Panc1 (cell line): ENCODE results near the gene SH3PXD2A. TPM values are rescaled to one million over a fixed set of nuclear protein-coding genes. Genes with fewer than 3 reads are reported as not detected.

Experiments used
- ATAC-seq: fragments of 200-7000 bp; cut with Tn5 transposase; 2 replicates; pipeline ENCODE4 v1.9.1; 2020; ENCODE audit warnings: mild to moderate bottlenecking, moderate library complexity
- BruUV-seq: library from RNA; stranded (reverse); fragments of 400-500 nt; replicated peaks from 2 replicates; lab custom pipeline; 2021; lab: Mats Ljungman, UMichigan
- CTCF ChIA-PET: fragments of 300-600 bp; sonication (Branson Sonifier 250); formaldehyde crosslinking; loops from one replicate; lab custom pipeline; 2022; ENCODE audit warnings: antibody characterized with exemption; lab: Charles Lee
- POLR2A ChIA-PET: fragments of 300-600 bp; sonication (Branson Sonifier 250); formaldehyde crosslinking; loops from one replicate; lab custom pipeline; 2022; ENCODE audit warnings: antibody characterized with exemption; lab: Charles Lee
- DNase-seq: peaks from one replicate; pipeline ENCODE4 v3.0.0-alpha.2; 2010; ENCODE audit warnings: low read depth, low spot score
- H3K27ac ChIP-seq: 2 replicates; pipeline ENCODE4 v1.5.1; 2011; ENCODE audit warnings: mild to moderate bottlenecking, low read length, inconsistent platforms
- H3K27me3 ChIP-seq: fragments of 200-500 bp; sonication (Bioruptor generic); 2 replicates; pipeline ENCODE4 v1.6.0; 2014; ENCODE audit warnings: low read length, inconsistent platforms; ENCODE audit not compliant: control insufficient read depth, insufficient read depth
- H3K36me3 ChIP-seq: fragments of 200-500 bp; sonication (Bioruptor generic); 2 replicates; pipeline ENCODE4 v1.5.1; 2014; ENCODE audit warnings: inconsistent platforms, mild to moderate bottlenecking, low read length, moderate library complexity; ENCODE audit not compliant: control insufficient read depth, insufficient read depth
- H3K4me1 ChIP-seq: 2 replicates; pipeline ENCODE4 v1.5.1; 2011; ENCODE audit warnings: inconsistent platforms, mild to moderate bottlenecking, low read length, moderate library complexity; ENCODE audit not compliant: control insufficient read depth, insufficient read depth
- H3K4me3 ChIP-seq, 2 experiments: 2 replicates each; pipeline ENCODE4 v1.5.1; 2011 to 2012; ENCODE audit warnings: low read depth in 2 of 2, low read length in 2 of 2, mild to moderate bottlenecking in 2 of 2, inconsistent platforms in 1 of 2, moderate library complexity in 1 of 2
- H3K9me3 ChIP-seq: fragments of 200-500 bp; sonication (Bioruptor generic); 2 replicates; pipeline ENCODE4 v1.5.1; 2014; ENCODE audit warnings: low read depth, mild to moderate bottlenecking, inconsistent platforms, low read length, moderate library complexity; ENCODE audit not compliant: control insufficient read depth, insufficient read depth
- CTCF ChIP-seq: fragments of 450-650 bp; IDR thresholded peaks from 2 replicates; pipeline ENCODE4 v1.5.1; 2017; ENCODE audit warnings: mild to moderate bottlenecking
- POLR2AphosphoS5 ChIP-seq: IDR thresholded peaks from 2 replicates; pipeline ENCODE4 v1.6.1; 2012; ENCODE audit warnings: mild to moderate bottlenecking, low read depth, low read length, moderate library complexity
- REST ChIP-seq, 2 experiments: IDR thresholded peaks; 2 replicates each; pipeline ENCODE4 v1.6.1; 2011 to 2012; ENCODE audit warnings: low read depth in 2 of 2, control low read depth in 1 of 2, low read length in 1 of 2, mild to moderate bottlenecking in 1 of 2, moderate library complexity in 1 of 2; ENCODE audit not compliant: insufficient read depth in 1 of 2
- SIN3A ChIP-seq: IDR thresholded peaks from 2 replicates; pipeline ENCODE4 v1.6.1; 2012; ENCODE audit warnings: low read depth, mild to moderate bottlenecking, low read length, moderate library complexity, borderline replicate concordance; ENCODE audit not compliant: insufficient read depth
- TCF7L2 ChIP-seq: IDR thresholded peaks from 2 replicates; pipeline ENCODE4 v1.6.1; 2011; ENCODE audit warnings: mild to moderate bottlenecking, low read depth, low read length, inconsistent platforms
- in situ Hi-C: cut with HindIII; loops from 2 replicates; pipeline ENCODE4 v1.10.0; 2016; ENCODE audit warnings: low sequenced_read_pairs, low pct_unique_long_range_greater_than_20kb
- intact Hi-C: fragments of 100-400 bp; cut with micrococcal nuclease; formaldehyde crosslinking; loops from one replicate; pipeline ENCODE4 v1.10.0; 2022; ENCODE audit not compliant: unreplicated experiment
- total RNA-seq: library from RNA; stranded (reverse); gene quantifications from one replicate; pipeline ENCODE4 v1.2.1, GENCODE V29; 2021; ENCODE audit not compliant: unreplicated experiment

SH3PXD2A gene
- total RNA-seq, 1 experiment from 2014 or later: 5.7 TPM

GRCh38 chr10:103822107-103822716 is 33.2 kb downstream of the SH3PXD2A start:
- Histone ChIP-seq H3K36me3 (no peaks in the 10 kb centered on the region), H3K4me1 (no peaks in the 10 kb centered on the region), H3K9me3 (no peaks in the 10 kb centered on the region), H3K27me3 (no peaks in the 10 kb centered on the region), H3K27ac (no peak overlapping the region), H3K4me3 (no peak overlapping the region)
- in situ Hi-C loops (no loop called here), intact Hi-C loops (no loop called here)
- DNase-seq (no peak), ATAC-seq (no peak)
- TF ChIP-seq POLR2AphosphoS5 (no peak), SIN3A (no peak), TCF7L2 (no peak), CTCF (no peak), REST (IDR thresholded peaks at IDR 0.05; ENCODE audit: insufficient read depth in 1 of 2, low read depth in 2 of 2, low read length in 1 of 2) (no peak)
- ChIA-PET CTCF (no interaction called here), POLR2A (no interaction called here)
- BruUV-seq: no TSS peak

DNA sequence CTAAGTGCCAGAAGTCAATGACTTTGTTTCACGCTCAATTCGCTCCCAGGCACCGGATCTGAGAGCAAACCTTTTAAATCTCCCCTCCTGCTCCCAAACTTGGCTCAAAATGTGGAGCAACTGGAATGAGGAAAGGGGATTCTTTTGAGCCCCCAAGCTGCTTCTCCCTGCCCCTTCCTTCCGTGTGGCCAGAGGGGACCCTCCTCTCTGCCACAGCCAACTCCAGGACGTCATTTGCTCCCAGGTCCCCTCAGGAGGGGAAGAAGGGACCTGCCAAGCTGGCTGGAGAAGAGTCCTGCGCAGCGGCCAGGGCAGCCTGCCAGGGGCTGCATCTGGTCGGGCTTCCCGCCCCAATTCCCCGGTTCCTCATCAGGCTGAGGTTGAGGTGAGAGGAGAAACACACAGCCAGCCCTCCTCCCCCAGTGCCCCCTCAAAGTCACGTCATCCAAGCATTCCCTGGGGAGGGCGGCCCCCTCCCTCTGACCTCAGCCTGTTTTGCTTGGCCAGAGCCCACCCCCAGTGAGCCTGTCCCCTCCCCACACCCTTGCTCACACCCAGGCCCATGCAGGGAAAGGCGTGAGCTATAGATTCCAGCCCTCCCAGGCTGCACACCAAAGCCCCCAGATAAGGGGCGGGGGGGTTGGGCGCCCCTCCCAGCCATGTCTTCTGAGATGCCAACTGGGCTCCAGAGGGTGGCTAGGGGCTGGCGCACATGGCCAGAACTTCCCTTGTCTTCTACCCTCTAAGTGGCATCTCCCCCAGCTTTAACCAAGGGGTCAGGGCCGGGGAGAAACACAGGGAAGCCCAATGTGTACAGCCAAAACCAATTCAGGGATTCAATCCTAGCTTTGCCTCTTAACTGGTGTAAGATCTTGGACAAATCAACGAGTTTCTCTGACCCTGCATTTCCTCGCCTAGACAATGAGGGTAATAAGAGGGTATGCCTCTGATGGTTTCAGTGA is 35.0 kb downstream of the SH3PXD2A start:
- BruUV-seq: no TSS peak
- POLR2A ChIA-PET: no interaction called here
- TF ChIP-seq TCF7L2: no peak
- TF ChIP-seq POLR2AphosphoS5: no peak
- DNase-seq (no peak), ATAC-seq (peak; percentile 41; the same call in 1 of the 2 replicates)
- Histone ChIP-seq H3K4me1 (no peaks in the 10 kb centered on the region), H3K4me3 (no peak overlapping the region), H3K27me3 (no peaks in the 10 kb centered on the region), H3K36me3 (no peaks in the 10 kb centered on the region), H3K9me3 (no peaks in the 10 kb centered on the region), H3K27ac (no peak overlapping the region)
- intact Hi-C loops: no loop called here
- CTCF ChIA-PET: no interaction called here
- in situ Hi-C loops: no loop called here
